Neural cell (in vitro differentiated cells): ENCODE results near the gene TMEM244. TPM values are rescaled to one million over a fixed set of nuclear protein-coding genes. Genes with fewer than 3 reads are reported as not detected.

Experiments
- H2AFZ ChIP-seq: fragments of 200-600, 300-800 bp; sonication (generic), shearing (Covaris generic); 2 replicates; pipeline ENCODE4 v1.6.0; 2014; ENCODE audit warnings: low read depth, mild to moderate bottlenecking, antibody characterized with exemption, low read length, moderate library complexity
- H3F3A ChIP-seq: fragments of 200-600 bp; shearing (Covaris generic); 2 replicates; pipeline ENCODE4 v1.6.1; 2016; ENCODE audit warnings: mild to moderate bottlenecking, moderate library complexity, mixed read lengths, antibody characterized with exemption, low read length; ENCODE audit not compliant: insufficient read depth, poor library complexity, severe bottlenecking
- H3K27ac ChIP-seq: fragments of 200-600, 300-800 bp; sonication (generic), shearing (Covaris generic); 2 replicates; pipeline ENCODE4 v1.5.1; 2014; ENCODE audit warnings: mild to moderate bottlenecking, low read length, moderate library complexity
- H3K27me3 ChIP-seq: fragments of 300-800, 200-600 bp; sonication (generic), shearing (Covaris generic); 2 replicates; pipeline ENCODE4 v1.6.0; 2014; ENCODE audit warnings: mild to moderate bottlenecking, low read depth, low read length, moderate library complexity; ENCODE audit not compliant: insufficient read depth
- H3K36me3 ChIP-seq: fragments of 300-800, 200-600 bp; sonication (generic), shearing (Covaris generic); 2 replicates; pipeline ENCODE4 v1.5.1; 2014; ENCODE audit warnings: mild to moderate bottlenecking, antibody characterized with exemption, low read length, moderate library complexity; ENCODE audit not compliant: insufficient read depth
- H3K4me2 ChIP-seq: fragments of 300-800, 200-600 bp; sonication (generic), shearing (Covaris generic); 2 replicates; pipeline ENCODE4 v1.6.0; 2014; ENCODE audit warnings: mild to moderate bottlenecking, low read length
- H3K4me3 ChIP-seq: fragments of 300-800, 200-600 bp; sonication (generic), shearing (Covaris generic); 2 replicates; pipeline ENCODE4 v1.5.1; 2014; ENCODE audit warnings: mild to moderate bottlenecking, low read length, moderate library complexity
- H3K79me2 ChIP-seq: fragments of 200-600 bp; shearing (Covaris generic); replicated peaks from 2 replicates; pipeline ENCODE4 v1.6.0; 2014; ENCODE audit warnings: mild to moderate bottlenecking, low read length, moderate library complexity; ENCODE audit not compliant: insufficient read depth
- H3K9ac ChIP-seq: fragments of 300-800, 200-600 bp; sonication (generic), shearing (Covaris generic); 2 replicates; pipeline ENCODE4 v1.6.1; 2016; ENCODE audit warnings: mild to moderate bottlenecking, low read length, mixed read lengths
- H3K9me2 ChIP-seq: fragments of 200-600 bp; shearing (Covaris generic); 2 replicates; pipeline ENCODE4 v1.6.1; 2016; ENCODE audit warnings: mild to moderate bottlenecking, low read length, mixed read lengths; ENCODE audit not compliant: insufficient read depth
- H3K9me3 ChIP-seq: fragments of 200-600, 300-800 bp; sonication (generic), shearing (Covaris generic); 2 replicates; pipeline ENCODE4 v1.6.1; 2016; ENCODE audit warnings: mild to moderate bottlenecking, mixed run types, low read length, moderate library complexity, mixed read lengths
- H4K20me1 ChIP-seq: fragments of 200-600 bp; shearing (Covaris generic); 2 replicates; pipeline ENCODE4 v1.6.1; 2016; ENCODE audit warnings: mild to moderate bottlenecking, mixed run types; ENCODE audit not compliant: insufficient read depth
- CTCF ChIP-seq: fragments of 450-650 bp; IDR thresholded peaks from 2 replicates; pipeline ENCODE4 v1.5.1; 2014; ENCODE audit warnings: antibody characterized with exemption, mild to moderate bottlenecking, moderate library complexity; ENCODE audit not compliant: poor library complexity, severe bottlenecking
- EP300 ChIP-seq: fragments of 450-650 bp; conservative IDR thresholded peaks from 2 replicates; pipeline ENCODE4 v1.6.1; 2014; ENCODE audit warnings: antibody characterized with exemption, mild to moderate bottlenecking, moderate library complexity; ENCODE audit not compliant: poor library complexity, severe bottlenecking
- EZH2 ChIP-seq: fragments of 200-600, 300-800 bp; shearing (Covaris generic), sonication (generic); IDR thresholded peaks from 2 replicates; pipeline ENCODE4 v1.6.1; 2014; ENCODE audit warnings: antibody characterized with exemption, low read length, borderline replicate concordance, mild to moderate bottlenecking; ENCODE audit not compliant: insufficient read depth, poor library complexity, severe bottlenecking
- MXI1 ChIP-seq: fragments of 450-650 bp; conservative IDR thresholded peaks from 2 replicates; pipeline ENCODE4 v1.6.1; 2014; ENCODE audit warnings: antibody characterized with exemption, mild to moderate bottlenecking; ENCODE audit not compliant: poor library complexity, severe bottlenecking
- POLR2AphosphoS5 ChIP-seq: IDR thresholded peaks from 2 replicates; pipeline ENCODE4 v1.6.1; 2012
- RAD21 ChIP-seq: fragments of 450-650 bp; conservative IDR thresholded peaks from 2 replicates; pipeline ENCODE4 v1.6.1; 2014; ENCODE audit warnings: antibody characterized with exemption, mild to moderate bottlenecking, moderate library complexity
- REST ChIP-seq: IDR thresholded peaks from 2 replicates; pipeline ENCODE4 v1.6.1; 2012; ENCODE audit warnings: borderline replicate concordance
- SMC3 ChIP-seq: fragments of 450-650 bp; conservative IDR thresholded peaks from 2 replicates; pipeline ENCODE4 v1.6.1; 2014; ENCODE audit warnings: antibody characterized with exemption, mild to moderate bottlenecking, moderate library complexity; ENCODE audit not compliant: poor library complexity
- TAF1 ChIP-seq: IDR thresholded peaks from 2 replicates; pipeline ENCODE4 v1.6.1; 2012; ENCODE audit warnings: low read depth
- polyA plus RNA-seq: library from polyadenylated mRNA; depleted of rRNA; stranded (reverse); fragments of >200 nt; gene quantifications from 2 replicates; pipeline ENCODE4 v1.2.3, GENCODE V29; 2014

The TMEM244 gene
- polyA plus RNA-seq, 1 donor from 2014 or later: not detected

GRCh38 chr6:129908356-129908755 is 47.2 kb upstream of the TMEM244 start:
- H3F3A ChIP-seq: no peaks in the 10 kb centered on the region
- no peaks in the 10 kb centered on the region for H4K20me1 ChIP-seq

GRCh38 chr6:129906515-129907077 is 45.5 kb upstream of the TMEM244 start:
- H3K36me3 ChIP-seq: no peaks in the 10 kb centered on the region
- TF ChIP-seq MXI1 (no peak), TAF1 (no peak), EZH2 (no peak), RAD21 (no peak), CTCF (no peak), REST (no peak), EP300 (no peak), POLR2AphosphoS5 (no peak), SMC3 (no peak)
- no peak overlapping the region for H3K27ac ChIP-seq
- H3K9me2 ChIP-seq: no peaks in the 10 kb centered on the region
- no peak overlapping the region for H2AFZ ChIP-seq
- no peaks in the 10 kb centered on the region for H3K27me3 ChIP-seq
- H3K79me2 ChIP-seq: no peaks in the 10 kb centered on the region
- H3K4me2 ChIP-seq: no peak overlapping the region
- H3K4me3 ChIP-seq: no peak overlapping the region
- no peaks in the 10 kb centered on the region for H4K20me1 ChIP-seq
- H3K9me3 ChIP-seq: no peaks in the 10 kb centered on the region
- no peaks in the 10 kb centered on the region for H3F3A ChIP-seq
- no peak overlapping the region for H3K9ac ChIP-seq

More at GRCh38 chr6:129908356-129908755, 47.2 kb upstream of the TMEM244 start:
- no peaks in the 10 kb centered on the region for H3K79me2 ChIP-seq
- no peaks in the 10 kb centered on the region for H3K9me2 ChIP-seq
- TF ChIP-seq MXI1: no peak
- H3K9me3 ChIP-seq: no peaks in the 10 kb centered on the region
- no peaks in the 10 kb centered on the region for H3K27me3 ChIP-seq
- H3K27ac ChIP-seq: no peak overlapping the region
- no peak overlapping the region for H3K4me2 ChIP-seq
- H2AFZ ChIP-seq: no peak overlapping the region
- H3K4me3 ChIP-seq: no peak overlapping the region
- no peaks in the 10 kb centered on the region for H3K36me3 ChIP-seq
- H3K9ac ChIP-seq: no peak overlapping the region
